OCI-LY7 (cell line): ENCODE measurements around the gene KPNA3. TPM values are rescaled to one million over a fixed set of nuclear protein-coding genes. Genes with fewer than 3 reads are reported as not detected.

ENCODE experiments used
- Bru-seq: library from RNA; stranded (reverse); fragments of 400-500 nt; gene quantifications from one replicate; lab custom pipeline; 2021; lab: Mats Ljungman, UMichigan
- BruChase-seq, 2 experiments: library from RNA; stranded (reverse); fragments of 400-500 nt; gene quantifications; one replicate each; lab custom pipeline; 2021; lab: Mats Ljungman, UMichigan
- BruUV-seq: library from RNA; stranded (reverse); fragments of 400-500 nt; replicated peaks from 2 replicates; lab custom pipeline; 2021; lab: Mats Ljungman, UMichigan
- CTCF ChIA-PET: fragments of 300-600 bp; sonication (Branson Sonifier 250); formaldehyde crosslinking; loops from one replicate; lab custom pipeline; 2022; ENCODE audit warnings: antibody characterized with exemption; ENCODE audit not compliant: unreplicated experiment; lab: Charles Lee
- POLR2A ChIA-PET: fragments of 300-600 bp; sonication (Branson Sonifier 250); formaldehyde crosslinking; loops from one replicate; lab custom pipeline; 2022; ENCODE audit warnings: antibody characterized with exemption; lab: Charles Lee
- DNase-seq: peaks from one replicate; pipeline ENCODE4 v3.0.0-alpha.2; 2015; ENCODE audit warnings: low spot score
- H2AFZ ChIP-seq: fragments of 200-600 bp; sonication (generic), shearing (Covaris generic); 2 replicates; pipeline ENCODE4 v1.6.1; 2014; ENCODE audit warnings: mild to moderate bottlenecking, antibody characterized with exemption, low read length, moderate library complexity
- H3K27ac ChIP-seq: fragments of 200-600 bp; sonication (generic); 2 replicates; pipeline ENCODE4 v1.5.1; 2014; ENCODE audit warnings: mixed run types, low read depth, mild to moderate bottlenecking, moderate library complexity, low read length, inconsistent platforms; ENCODE audit not compliant: poor library complexity, severe bottlenecking
- H3K36me3 ChIP-seq: fragments of 200-600 bp; sonication (generic); 2 replicates; pipeline ENCODE4 v1.6.1; 2014; ENCODE audit warnings: mild to moderate bottlenecking, antibody characterized with exemption, low read length, moderate library complexity, mixed read lengths; ENCODE audit not compliant: insufficient read depth
- H3K4me1 ChIP-seq: fragments of 200-600 bp; sonication (generic); 2 replicates; pipeline ENCODE4 v1.5.1; 2014; ENCODE audit warnings: mild to moderate bottlenecking, low read length; ENCODE audit not compliant: insufficient read depth, poor library complexity, severe bottlenecking
- H3K4me2 ChIP-seq: fragments of 200-600 bp; sonication (generic); 2 replicates; pipeline ENCODE4 v1.6.1; 2014; ENCODE audit warnings: mild to moderate bottlenecking, low read length
- H3K4me3 ChIP-seq: fragments of 200-600 bp; sonication (generic); 2 replicates; pipeline ENCODE4 v1.5.1; 2014; ENCODE audit warnings: mild to moderate bottlenecking, low read depth, low read length; ENCODE audit not compliant: poor library complexity, severe bottlenecking
- H3K79me2 ChIP-seq: fragments of 200-600 bp; sonication (generic); 2 replicates; pipeline ENCODE4 v1.6.1; 2016; ENCODE audit warnings: low read depth, mild to moderate bottlenecking, low read length, moderate library complexity, mixed read lengths; ENCODE audit not compliant: insufficient read depth
- H3K9me2 ChIP-seq: fragments of 200-600 bp; sonication (generic); 2 replicates; pipeline ENCODE4 v1.6.1; 2016; ENCODE audit warnings: mild to moderate bottlenecking, low read length, mixed read lengths; ENCODE audit not compliant: insufficient read depth
- H3K9me3 ChIP-seq: fragments of 200-600 bp; sonication (generic); 2 replicates; pipeline ENCODE4 v1.6.1; 2014; ENCODE audit warnings: mild to moderate bottlenecking, mixed run types, low read length, mixed read lengths
- H4K20me1 ChIP-seq: fragments of 200-600 bp; sonication (generic); 2 replicates; pipeline ENCODE4 v1.6.1; 2014; ENCODE audit warnings: mild to moderate bottlenecking, antibody characterized with exemption, low read length, moderate library complexity, mixed read lengths; ENCODE audit not compliant: insufficient read depth
- CTCF ChIP-seq: fragments of 200-600 bp; sonication (generic); conservative IDR thresholded peaks from 2 replicates; pipeline ENCODE4 v1.5.1; 2014; ENCODE audit warnings: mild to moderate bottlenecking, antibody characterized with exemption, low read length, moderate library complexity, mixed read lengths
- EZH2phosphoT487 ChIP-seq: fragments of 200-600 bp; sonication (generic); IDR thresholded peaks from 2 replicates; pipeline ENCODE4 v1.6.1; 2018; ENCODE audit warnings: low read depth, borderline replicate concordance, mild to moderate bottlenecking, mixed run types, antibody characterized with exemption, low read length, moderate library complexity, mixed read lengths
- intact Hi-C: fragments of 100-400 bp; cut with micrococcal nuclease; formaldehyde crosslinking; loops from one replicate; pipeline ENCODE4 v1.10.0; 2022; ENCODE audit not compliant: unreplicated experiment
- long read RNA-seq: library from polyadenylated mRNA; stranded (forward); transcript quantifications from one replicate; pipeline ENCODE4 v2.0.0, GENCODE V29; 2022
- total RNA-seq, 2 experiments: library from RNA; depleted of rRNA in 1 of 2; stranded (reverse); fragments of >200 nt in 1 of 2; shearing (Covaris generic) in 1 of 2; gene quantifications; 2 replicates each; pipeline ENCODE4 v1.2.3, GENCODE V29; 2014 to 2022

KPNA3 gene
- total RNA-seq (2014; rRNA removed; shearing (Covaris generic)) = 17.2 and 18.2 TPM in 2 replicates
- 38.2 and 41.1 TPM in 2 replicates for total RNA-seq (2022)
- percentile 91 among the genes with signal in this experiment for Bru-seq, nascent RNA
- percentile 91 among the genes with signal in this experiment for BruChase-seq, experiment 1, labeled RNA remaining after a 6-hour chase
- percentile 89 among the genes with signal in this experiment for BruChase-seq, experiment 2, labeled RNA remaining after a 2-hour chase
- long read RNA-seq, full-length matches to known transcripts = 52 of 62 reads
- long read RNA-seq, partial matches to known transcripts = 7 of 62 reads
- long read RNA-seq, other reads (novel, unspliced or antisense) = 3 of 62 reads

- ChIA-PET POLR2A (interaction anchor here (0.5 to 1.7 kb wide), 26 partner anchors 11 to 1742 kb away, joined by 3 to 10 read pairs (median 4); partner anchors contain the start of genes ARL11 and SPRYD7), CTCF (interaction anchor here (0.6 to 1.5 kb wide), 5 partner anchors 9 to 649 kb away, joined by 3 to 4 read pairs (median 3); partner anchors contain the start of gene SPRYD7)
- Histone ChIP-seq H3K27ac (peak within 1 kb of the TSS; percentile 90), H3K79me2 (peaks cover 42% of the 10 kb centered on the region), H3K4me1 (peaks cover 24% of the 10 kb centered on the region), H3K36me3 (peaks cover 29% of the 10 kb centered on the region), H3K9me3 (no peaks in the 10 kb centered on the region), H3K4me2 (peak within 1 kb of the TSS; percentile 92), H3K4me3 (peak within 1 kb of the TSS; percentile 75), H3K9me2 (no peaks in the 10 kb centered on the region), H4K20me1 (peaks cover 23% of the 10 kb centered on the region), H2AFZ (peak within 1 kb of the TSS; percentile 89)
- no TSS peak for BruUV-seq
- intact Hi-C loops = loop anchor here (2.0 to 5.0 kb wide), 6 partner anchors 102 to 490 kb away; partner anchors contain the start of genes ARL11, CAB39L, EBPL and SETDB2
- peak; percentile 98 for DNase-seq
- no peak for TF ChIP-seq EZH2phosphoT487
- TF ChIP-seq CTCF = no peak; the same call in 1 of the 2 replicates
Measured at GRCh38 chr13:49792550-49793324, at the start of gene KPNA3. Gene KPNA3, minus strand, starts transcription at chr13:49792682. Its CDS starts 176 bp downstream, at chr13:49792506.

GRCh38 chr13:49841964-49842363 is 49.5 kb upstream of the KPNA3 start:
- H3K4me1 ChIP-seq = no peaks in the 10 kb centered on the region
- H2AFZ ChIP-seq = no peak overlapping the region
- TF ChIP-seq CTCF (no peak), EZH2phosphoT487 (no peak)
- no peak overlapping the region for H3K4me3 ChIP-seq
- H3K79me2 ChIP-seq = no peaks in the 10 kb centered on the region
- CTCF ChIA-PET = no interaction called here
- no TSS peak for BruUV-seq
- H3K9me3 ChIP-seq = no peaks in the 10 kb centered on the region
- DNase-seq = no peak
- POLR2A ChIA-PET = no interaction called here
- no peaks in the 10 kb centered on the region for H3K36me3 ChIP-seq
- H3K27ac ChIP-seq = no peak overlapping the region
- no peaks in the 10 kb centered on the region for H3K9me2 ChIP-seq
- H4K20me1 ChIP-seq = no peaks in the 10 kb centered on the region
- H3K4me2 ChIP-seq = no peak overlapping the region
- intact Hi-C loops = no loop called here
